ENCODE results near the gene STK39.
"Not testable (repeated sequence)": the region's sequence is repeated elsewhere in the genome, so short reads cannot be mapped to it uniquely, and the experiment has no call there.

Gene STK39

GRCh38 chr2:168137510-168138180 lies 109.8 kb downstream of the STK39 start:
- no peaks in the 10 kb centered on the region for H3K27me3 Mint-ChIP-seq
- no peaks in the 10 kb centered on the region for H3K9me3 Mint-ChIP-seq (ENCODE audit: low read depth)
- H3K27ac Mint-ChIP-seq = peak overlapping the region; percentile 79
- peaks cover 10% of the 10 kb centered on the region for H3K4me1 Mint-ChIP-seq (ENCODE audit: low read depth)
- H3K4me3 Mint-ChIP-seq = no peak overlapping the region
- peaks cover 4% of the 10 kb centered on the region for H3K36me3 Mint-ChIP-seq

- H3K4me3 Mint-ChIP-seq = no peak overlapping the region
- H3K27me3 Mint-ChIP-seq = no peaks in the 10 kb centered on the region
- H3K4me1 Mint-ChIP-seq (ENCODE audit: low read depth) = peaks cover 10% of the 10 kb centered on the region
- peaks cover 8% of the 10 kb centered on the region for H3K36me3 Mint-ChIP-seq
- no peak overlapping the region for H3K27ac Mint-ChIP-seq
- no peaks in the 10 kb centered on the region for H3K9me3 Mint-ChIP-seq (ENCODE audit: low read depth)
Observed at GRCh38 chr2:168136392-168136977, 110.9 kb downstream of the STK39 start.

- Mint-ChIP-seq H3K9me3 (ENCODE audit: low read depth) (no peaks in the 10 kb centered on the region), H3K27me3 (no peaks in the 10 kb centered on the region), H3K36me3 (peaks cover 8% of the 10 kb centered on the region), H3K4me1 (ENCODE audit: low read depth) (peaks cover 10% of the 10 kb centered on the region), H3K27ac (no peak overlapping the region), H3K4me3 (no peak overlapping the region)
Observed at GRCh38 chr2:168135630-168136029, 111.8 kb downstream of the STK39 start.

- Mint-ChIP-seq H3K4me1 (ENCODE audit: low read depth) (peaks cover 10% of the 10 kb centered on the region), H3K36me3 (peaks cover 8% of the 10 kb centered on the region), H3K9me3 (ENCODE audit: low read depth) (no peaks in the 10 kb centered on the region), H3K27me3 (no peaks in the 10 kb centered on the region), H3K4me3 (no peak overlapping the region), H3K27ac (no peak overlapping the region)
Observed at GRCh38 chr2:168135121-168135520, 112.3 kb downstream of the STK39 start.

- no peak overlapping the region for H3K27ac Mint-ChIP-seq
- H3K36me3 Mint-ChIP-seq = peaks cover 11% of the 10 kb centered on the region
- no peaks in the 10 kb centered on the region for H3K27me3 Mint-ChIP-seq
- no peak overlapping the region for H3K4me3 Mint-ChIP-seq
- no peaks in the 10 kb centered on the region for H3K9me3 Mint-ChIP-seq (ENCODE audit: low read depth)
- H3K4me1 Mint-ChIP-seq (ENCODE audit: low read depth) = peaks cover 10% of the 10 kb centered on the region
Observed at GRCh38 chr2:168134485-168134884, 112.9 kb downstream of the STK39 start.

- H3K27me3 Mint-ChIP-seq = no peaks in the 10 kb centered on the region
- H3K36me3 Mint-ChIP-seq = peaks cover 19% of the 10 kb centered on the region
- no peak overlapping the region for H3K27ac Mint-ChIP-seq
- no peak overlapping the region for H3K4me3 Mint-ChIP-seq
- H3K4me1 Mint-ChIP-seq (ENCODE audit: low read depth) = peaks cover 4% of the 10 kb centered on the region
- H3K9me3 Mint-ChIP-seq (ENCODE audit: low read depth) = no peaks in the 10 kb centered on the region
Observed at GRCh38 chr2:168132389-168132788, 115.0 kb downstream of the STK39 start.

- H3K27ac Mint-ChIP-seq = no peak overlapping the region
- no peaks in the 10 kb centered on the region for H3K9me3 Mint-ChIP-seq (ENCODE audit: low read depth)
- peaks cover 26% of the 10 kb centered on the region for H3K36me3 Mint-ChIP-seq
- H3K4me3 Mint-ChIP-seq = no peak overlapping the region
- no peaks in the 10 kb centered on the region for H3K4me1 Mint-ChIP-seq (ENCODE audit: low read depth)
- no peaks in the 10 kb centered on the region for H3K27me3 Mint-ChIP-seq
Observed at GRCh38 chr2:168130346-168130745, 117.0 kb downstream of the STK39 start.

- Mint-ChIP-seq H3K27ac (no peak overlapping the region), H3K36me3 (peaks cover 24% of the 10 kb centered on the region), H3K27me3 (no peaks in the 10 kb centered on the region), H3K4me1 (ENCODE audit: low read depth) (no peaks in the 10 kb centered on the region), H3K4me3 (no peak overlapping the region), H3K9me3 (ENCODE audit: low read depth) (no peaks in the 10 kb centered on the region)
Observed at GRCh38 chr2:168127371-168127770, 120.0 kb downstream of the STK39 start.

GRCh38 chr2:168122210-168122609 lies 125.2 kb downstream of the STK39 start:
- H3K27ac Mint-ChIP-seq; H3K9me3 Mint-ChIP-seq (ENCODE audit: low read depth); H3K4me1 Mint-ChIP-seq (ENCODE audit: low read depth); H3K27me3 Mint-ChIP-seq; H3K4me3 Mint-ChIP-seq: not testable (repeated sequence)
- H3K36me3 Mint-ChIP-seq = peaks cover 13% of the 10 kb centered on the region

GRCh38 chr2:168120730-168121129 lies 126.7 kb downstream of the STK39 start:
- no peak overlapping the region for H3K4me3 Mint-ChIP-seq
- H3K9me3 Mint-ChIP-seq (ENCODE audit: low read depth) = no peaks in the 10 kb centered on the region
- H3K27ac Mint-ChIP-seq = no peak overlapping the region
- peaks cover 10% of the 10 kb centered on the region for H3K36me3 Mint-ChIP-seq
- H3K27me3 Mint-ChIP-seq = no peaks in the 10 kb centered on the region
- H3K4me1 Mint-ChIP-seq (ENCODE audit: low read depth) = no peaks in the 10 kb centered on the region

- Mint-ChIP-seq H3K27me3 (no peaks in the 10 kb centered on the region), H3K4me3 (no peak overlapping the region), H3K4me1 (ENCODE audit: low read depth) (no peaks in the 10 kb centered on the region), H3K27ac (no peak overlapping the region), H3K36me3 (peaks cover 8% of the 10 kb centered on the region), H3K9me3 (ENCODE audit: low read depth) (no peaks in the 10 kb centered on the region)
Observed at GRCh38 chr2:168120310-168120709, 127.1 kb downstream of the STK39 start.

- peaks cover 7% of the 10 kb centered on the region for H3K36me3 Mint-ChIP-seq
- no peaks in the 10 kb centered on the region for H3K4me1 Mint-ChIP-seq (ENCODE audit: low read depth)
- no peak overlapping the region for H3K27ac Mint-ChIP-seq
- no peaks in the 10 kb centered on the region for H3K27me3 Mint-ChIP-seq
- no peaks in the 10 kb centered on the region for H3K9me3 Mint-ChIP-seq (ENCODE audit: low read depth)
- H3K4me3 Mint-ChIP-seq = no peak overlapping the region
Observed at GRCh38 chr2:168119515-168120141, 127.8 kb downstream of the STK39 start.

GRCh38 chr2:168118733-168119514 lies 128.5 kb downstream of the STK39 start:
- H3K9me3 Mint-ChIP-seq (ENCODE audit: low read depth) = no peaks in the 10 kb centered on the region
- peaks cover 13% of the 10 kb centered on the region for H3K36me3 Mint-ChIP-seq
- H3K27ac Mint-ChIP-seq = no peak overlapping the region
- no peaks in the 10 kb centered on the region for H3K27me3 Mint-ChIP-seq
- no peaks in the 10 kb centered on the region for H3K4me1 Mint-ChIP-seq (ENCODE audit: low read depth)
- no peak overlapping the region for H3K4me3 Mint-ChIP-seq

GRCh38 chr2:168116448-168116847 lies 130.9 kb downstream of the STK39 start:
- Mint-ChIP-seq H3K4me1 (ENCODE audit: low read depth) (no peaks in the 10 kb centered on the region), H3K36me3 (peaks cover 14% of the 10 kb centered on the region), H3K27ac (no peak overlapping the region), H3K4me3 (no peak overlapping the region), H3K9me3 (ENCODE audit: low read depth) (no peaks in the 10 kb centered on the region), H3K27me3 (no peaks in the 10 kb centered on the region)

GRCh38 chr2:168114619-168115018 lies 132.8 kb downstream of the STK39 start:
- Mint-ChIP-seq H3K4me1 (ENCODE audit: low read depth) (no peaks in the 10 kb centered on the region), H3K36me3 (peaks cover 15% of the 10 kb centered on the region), H3K27me3 (no peaks in the 10 kb centered on the region), H3K27ac (no peak overlapping the region), H3K9me3 (ENCODE audit: low read depth) (no peaks in the 10 kb centered on the region), H3K4me3 (no peak overlapping the region)
